GM18907 (cell line): ENCODE measurements around the gene GALNT15.

Experiments
- ATAC-seq: cut with Tn5 transposase; IDR thresholded peaks from one replicate; pipeline ENCODE4 v1.9.1; 2021; ENCODE audit warnings: mild to moderate bottlenecking, moderate library complexity; ENCODE audit not compliant: unreplicated experiment

Gene GALNT15

GRCh38 chr3:16186086-16186485, 11.6 kb downstream of the GALNT15 start:
- ATAC-seq, result no peak

GRCh38 chr3:16186565-16186964, 12.1 kb downstream of the GALNT15 start:
- ATAC-seq, result no peak

GRCh38 chr3:16187213-16187790, 12.8 kb downstream of the GALNT15 start:
- no peak for ATAC-seq

GRCh38 chr3:16188071-16188470, 13.6 kb downstream of the GALNT15 start:
- ATAC-seq, result no peak

- no peak for ATAC-seq
These were observed 14.7 kb downstream of the GALNT15 start for GRCh38 chr3:16189201-16189600.

- ATAC-seq, result no peak
These were observed 16.2 kb downstream of the GALNT15 start for GRCh38 chr3:16190704-16191103.

GRCh38 chr3:16191591-16191990, 17.1 kb downstream of the GALNT15 start:
- no peak for ATAC-seq

- ATAC-seq, result no peak
These were observed 17.8 kb downstream of the GALNT15 start for GRCh38 chr3:16192176-16192811.

- no peak for ATAC-seq
These were observed 23.9 kb downstream of the GALNT15 start for GRCh38 chr3:16198427-16198826.

- ATAC-seq, result no peak
These were observed 25.3 kb downstream of the GALNT15 start for GRCh38 chr3:16199769-16200168.

- no peak for ATAC-seq
These were observed 25.9 kb downstream of the GALNT15 start for GRCh38 chr3:16200411-16200810.

GRCh38 chr3:16203031-16203430, 28.6 kb downstream of the GALNT15 start:
- no peak for ATAC-seq

- no peak for ATAC-seq
These were observed 29.5 kb downstream of the GALNT15 start for GRCh38 chr3:16203671-16204629.

GRCh38 chr3:16204751-16205150, 30.3 kb downstream of the GALNT15 start:
- no peak for ATAC-seq

GRCh38 chr3:16205156-16205870, 30.8 kb downstream of the GALNT15 start:
- no peak for ATAC-seq

GRCh38 chr3:16207031-16207430, 32.6 kb downstream of the GALNT15 start:
- no peak for ATAC-seq

GRCh38 chr3:16211176-16211904, 36.9 kb downstream of the GALNT15 start:
- no peak for ATAC-seq

GRCh38 chr3:16214366-16214765, 39.9 kb downstream of the GALNT15 start:
- no peak for ATAC-seq

GRCh38 chr3:16216373-16216935, 42.0 kb downstream of the GALNT15 start:
- ATAC-seq, result no peak

GRCh38 chr3:16219777-16220176, 45.3 kb downstream of the GALNT15 start:
- no peak for ATAC-seq
